Measurements from ENCODE around the gene PDE4C. TPM values are rescaled to one million over a fixed set of nuclear protein-coding genes. Genes with fewer than 3 reads are reported as not detected.

The PDE4C gene
- 0.09 and 0.25 TPM in 2 replicates for total RNA-seq
- long read RNA-seq = 0 reads

DNA sequence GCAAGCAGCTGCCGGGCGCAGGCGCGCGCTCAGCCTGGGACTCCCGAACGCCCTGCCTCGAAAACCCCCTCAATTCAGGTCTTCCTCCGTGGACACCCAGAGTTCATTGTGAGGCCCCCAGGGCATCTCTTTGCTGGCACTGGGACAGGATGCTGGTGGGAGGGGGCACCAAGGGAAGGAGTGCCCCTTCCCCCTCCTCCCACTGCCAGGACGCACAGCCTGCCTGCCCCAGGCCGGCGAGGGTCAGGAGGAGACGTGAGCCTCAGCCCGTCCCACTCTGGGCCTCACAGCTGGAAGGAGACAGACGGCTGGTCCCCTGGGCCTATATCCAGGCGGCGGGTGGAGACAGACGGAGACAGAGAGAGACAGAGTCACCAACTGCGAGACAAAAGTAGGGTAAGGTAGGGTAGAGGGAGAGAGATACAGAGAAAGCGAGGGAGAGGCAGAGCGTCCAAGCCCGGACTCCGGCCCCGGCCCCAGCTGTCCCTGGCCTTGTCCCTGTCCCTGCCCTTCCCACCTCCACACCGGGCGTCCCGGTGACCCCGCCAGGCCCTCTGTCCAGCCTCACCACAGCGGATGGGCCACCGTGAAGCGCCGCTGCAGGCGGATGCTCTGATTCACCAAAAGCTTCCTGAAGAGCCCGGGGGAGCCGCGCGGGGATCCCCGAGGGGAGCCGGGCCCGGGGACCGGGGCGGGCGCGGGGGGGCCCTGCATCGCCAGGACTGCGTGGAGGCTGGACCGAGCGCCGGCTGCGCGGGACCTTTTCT lies at the start of gene PDE4C:
PDE4C (minus strand) TSS at position 737 of the 767 bp plus-strand sequence; CDS start at position 714, 23 bp downstream.
- DNase-seq (ENCODE audit: low read depth, low spot score) = no peak
- no peaks in the 10 kb centered on the region for H3K36me3 Mint-ChIP-seq (ENCODE audit: low read depth)
- peaks cover 75% of the 10 kb centered on the region for H3K27me3 Mint-ChIP-seq (ENCODE audit: low read depth)
- H3K4me1 Mint-ChIP-seq = peaks cover 8% of the 10 kb centered on the region
- no peak within 1 kb of the TSS for H3K4me3 Mint-ChIP-seq
- no peak within 1 kb of the TSS for H3K27ac Mint-ChIP-seq (ENCODE audit: unreplicated experiment)
- TF ChIP-seq, protein P1, sequence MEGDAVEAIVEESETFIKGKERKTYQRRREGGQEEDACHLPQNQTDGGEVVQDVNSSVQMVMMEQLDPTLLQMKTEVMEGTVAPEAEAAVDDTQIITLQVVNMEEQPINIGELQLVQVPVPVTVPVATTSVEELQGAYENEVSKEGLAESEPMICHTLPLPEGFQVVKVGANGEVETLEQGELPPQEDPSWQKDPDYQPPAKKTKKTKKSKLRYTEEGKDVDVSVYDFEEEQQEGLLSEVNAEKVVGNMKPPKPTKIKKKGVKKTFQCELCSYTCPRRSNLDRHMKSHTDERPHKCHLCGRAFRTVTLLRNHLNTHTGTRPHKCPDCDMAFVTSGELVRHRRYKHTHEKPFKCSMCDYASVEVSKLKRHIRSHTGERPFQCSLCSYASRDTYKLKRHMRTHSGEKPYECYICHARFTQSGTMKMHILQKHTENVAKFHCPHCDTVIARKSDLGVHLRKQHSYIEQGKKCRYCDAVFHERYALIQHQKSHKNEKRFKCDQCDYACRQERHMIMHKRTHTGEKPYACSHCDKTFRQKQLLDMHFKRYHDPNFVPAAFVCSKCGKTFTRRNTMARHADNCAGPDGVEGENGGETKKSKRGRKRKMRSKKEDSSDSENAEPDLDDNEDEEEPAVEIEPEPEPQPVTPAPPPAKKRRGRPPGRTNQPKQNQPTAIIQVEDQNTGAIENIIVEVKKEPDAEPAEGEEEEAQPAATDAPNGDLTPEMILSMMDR (conservative IDR thresholded peaks at IDR 0.05) = no peak
- peaks cover 2% of the 10 kb centered on the region for H3K9me3 Mint-ChIP-seq

DNA sequence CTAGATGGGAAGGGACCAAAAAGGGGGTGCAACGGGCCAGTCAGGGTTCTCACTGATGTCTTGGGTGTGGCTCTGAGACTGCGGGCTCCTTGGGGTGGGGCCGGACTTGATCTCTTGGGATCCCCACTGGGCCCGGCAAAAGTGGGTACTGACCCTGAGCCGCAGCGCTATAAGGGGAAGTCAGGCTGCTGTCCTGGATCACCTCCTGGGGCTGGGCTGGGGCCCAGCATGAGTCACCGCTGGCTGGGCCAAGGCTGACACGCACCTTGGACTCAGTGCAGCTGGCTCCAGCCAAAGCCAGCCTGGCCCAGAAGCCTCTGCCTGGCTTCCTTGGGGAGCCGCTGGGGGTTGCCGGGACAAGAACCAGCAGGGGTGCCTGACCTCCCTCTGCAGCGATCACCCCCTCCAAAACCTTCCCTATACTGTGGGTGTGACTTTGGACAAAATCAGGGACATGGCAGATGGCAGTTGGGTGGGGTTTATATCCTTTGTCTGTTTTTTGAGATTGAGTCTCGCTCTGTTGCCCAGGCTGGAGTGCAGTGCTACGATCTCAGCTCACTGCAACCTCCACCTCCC lies 48.6 kb upstream of the PDE4C start:
- Mint-ChIP-seq H3K36me3 (ENCODE audit: low read depth) (peaks cover 8% of the 10 kb centered on the region), H3K27me3 (ENCODE audit: low read depth) (peaks cover 6% of the 10 kb centered on the region), H3K27ac (ENCODE audit: unreplicated experiment) (no peak overlapping the region), H3K4me1 (peaks cover 13% of the 10 kb centered on the region), H3K9me3 (no peaks in the 10 kb centered on the region), H3K4me3 (peak overlapping the region; percentile 41)
- TF ChIP-seq, protein P1 (conservative IDR thresholded peaks at IDR 0.05) = no peak
- DNase-seq (ENCODE audit: low read depth, low spot score) = no peak

DNA sequence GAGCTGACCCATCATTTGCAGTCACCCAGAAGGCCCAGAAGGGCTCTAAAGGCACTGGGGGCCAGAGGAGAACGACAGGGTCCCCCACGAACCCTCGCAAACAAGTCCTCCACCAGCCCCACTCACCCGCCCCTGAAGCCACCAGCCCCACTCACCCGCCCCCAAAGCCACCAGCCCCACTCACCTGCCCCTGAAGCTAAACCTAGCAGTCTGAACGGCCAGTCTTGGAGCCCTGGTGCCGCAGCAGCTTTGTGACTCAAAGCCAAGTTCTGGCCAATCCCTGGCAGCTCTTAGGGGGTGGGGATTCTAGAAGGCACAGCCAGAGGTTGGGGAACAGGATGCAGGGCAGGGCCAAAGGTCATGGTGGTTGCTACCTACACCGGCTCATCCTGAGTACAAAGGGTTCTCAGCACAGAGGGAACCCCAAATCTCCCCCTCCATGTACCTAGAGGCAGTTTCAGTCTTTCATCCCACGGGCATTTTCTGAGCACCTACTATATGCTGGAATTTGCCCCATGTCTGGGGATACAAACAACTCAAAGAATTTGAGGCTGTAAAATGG lies 48.1 kb upstream of the PDE4C start, which contains the start of gene IQCN:
IQCN (minus strand) TSS at position 234 of the 562 bp plus-strand sequence. CDS start 4,974 bp downstream, outside the sequence.
- TF ChIP-seq, protein P1 (conservative IDR thresholded peaks at IDR 0.05) = no peak
- Mint-ChIP-seq H3K36me3 (ENCODE audit: low read depth) (peaks cover 4% of the 10 kb centered on the region), H3K4me1 (peaks cover 7% of the 10 kb centered on the region), H3K9me3 (no peaks in the 10 kb centered on the region), H3K27ac (ENCODE audit: unreplicated experiment) (no peak within 1 kb of the TSS), H3K4me3 (peak within 1 kb of the TSS; percentile 41), H3K27me3 (ENCODE audit: low read depth) (peaks cover under 1% of the 10 kb centered on the region)
- DNase-seq (ENCODE audit: low read depth, low spot score) = no peak

DNA sequence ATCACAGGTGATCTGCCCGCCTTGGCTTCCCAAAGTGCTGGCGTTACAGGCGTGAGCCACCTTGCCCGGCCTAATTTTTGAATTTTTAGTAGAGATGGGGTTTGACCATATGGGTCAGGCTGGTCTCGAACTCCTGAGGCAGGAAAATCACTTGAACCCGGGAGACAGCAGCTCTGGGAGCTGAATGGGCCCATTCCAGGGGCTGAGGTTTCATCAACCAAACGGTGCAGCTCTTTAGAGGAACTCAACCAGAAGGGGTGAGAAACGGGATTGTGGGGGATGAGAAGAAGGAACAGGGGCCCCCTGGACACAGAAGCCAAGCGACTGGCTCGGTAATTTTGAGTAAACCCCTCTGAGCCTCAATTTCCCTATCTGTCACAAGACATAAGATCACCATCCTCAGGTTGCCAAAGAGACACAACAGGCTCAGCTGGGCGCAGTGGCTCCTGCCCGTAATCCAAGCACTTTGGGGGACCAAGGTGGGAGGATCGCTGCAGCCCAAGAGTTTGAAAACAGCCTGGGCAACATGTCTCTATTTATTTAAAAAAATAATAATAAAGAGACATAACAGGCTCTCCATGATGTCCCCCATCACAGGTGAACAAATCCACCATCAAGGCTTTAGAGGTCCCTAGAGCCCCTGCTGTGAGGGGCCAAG lies 47.5 kb upstream of the PDE4C start:
- H3K27me3 Mint-ChIP-seq (ENCODE audit: low read depth) = no peaks in the 10 kb centered on the region
- DNase-seq (ENCODE audit: low read depth, low spot score) = no peak
- TF ChIP-seq, protein P1 (conservative IDR thresholded peaks at IDR 0.05) = no peak
- H3K27ac Mint-ChIP-seq (ENCODE audit: unreplicated experiment) = no peak overlapping the region
- no peak overlapping the region for H3K4me3 Mint-ChIP-seq
- peaks cover 1% of the 10 kb centered on the region for H3K4me1 Mint-ChIP-seq
- H3K9me3 Mint-ChIP-seq = no peaks in the 10 kb centered on the region
- H3K36me3 Mint-ChIP-seq (ENCODE audit: low read depth) = peaks cover 1% of the 10 kb centered on the region

DNA sequence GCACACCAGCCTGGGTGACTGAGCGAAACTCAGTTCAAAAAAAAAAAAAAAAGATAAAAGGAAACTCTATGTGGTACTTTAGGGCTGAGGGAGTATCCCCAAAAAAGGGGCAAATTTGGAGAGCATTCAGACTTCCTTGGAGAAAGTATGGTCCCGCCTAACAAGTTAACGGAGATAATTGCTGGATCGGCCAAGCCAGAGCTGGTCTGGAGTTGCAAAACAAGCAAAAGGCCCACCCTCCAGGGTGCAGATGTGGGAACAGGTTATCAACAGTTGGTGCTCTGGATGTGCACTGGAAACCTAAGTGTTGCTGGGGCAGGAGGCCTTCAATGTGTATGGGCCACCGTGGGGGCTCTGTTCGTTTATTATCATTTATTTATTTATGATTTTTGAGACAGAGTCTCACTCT lies 45.2 kb upstream of the PDE4C start:
- Mint-ChIP-seq H3K4me3 (no peak overlapping the region), H3K36me3 (ENCODE audit: low read depth) (peaks cover 2% of the 10 kb centered on the region), H3K9me3 (no peaks in the 10 kb centered on the region), H3K27ac (ENCODE audit: unreplicated experiment) (no peak overlapping the region), H3K27me3 (ENCODE audit: low read depth) (no peaks in the 10 kb centered on the region), H3K4me1 (no peaks in the 10 kb centered on the region)
- TF ChIP-seq, protein P1 (conservative IDR thresholded peaks at IDR 0.05) = no peak
- no peak for DNase-seq (ENCODE audit: low read depth, low spot score)

All from neural crest cell (in vitro differentiated cells).